Measurements from ENCODE around the gene PPL. TPM values are rescaled to one million over a fixed set of nuclear protein-coding genes. Genes with fewer than 3 reads are reported as not detected.
"Not testable (repeated sequence)": the region's sequence is repeated elsewhere in the genome, so short reads cannot be mapped to it uniquely, and the experiment has no call there.

Gene PPL
- total RNA-seq, 1 experiment from 2014 or later, result 28.5 TPM

DNA sequence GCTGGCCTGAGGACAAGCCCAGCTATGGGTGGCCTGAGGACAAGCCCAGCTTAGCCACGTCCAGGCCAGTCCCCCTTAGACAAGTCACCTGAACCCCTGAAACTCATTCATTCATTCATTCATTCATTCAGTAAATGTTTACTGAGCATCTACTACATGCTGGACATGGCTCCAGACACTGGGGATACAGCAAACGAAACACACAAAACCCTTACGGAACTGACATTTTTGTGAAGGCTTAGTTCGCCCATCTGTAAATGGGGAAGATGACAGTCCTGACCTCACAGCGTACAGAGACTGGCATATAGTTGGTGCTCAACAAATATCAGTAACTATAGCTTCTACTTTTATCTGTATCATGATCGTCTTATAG lies 37.5 kb downstream of the PPL start (continued):
- no peak for TF ChIP-seq TEAD1 (CRISPR knock-in tag; IDR thresholded peaks at IDR 0.05)

- peaks cover 6% of the 10 kb centered on the region for H3K9me3 Mint-ChIP-seq
- no peak for TF ChIP-seq ZBTB43 (CRISPR knock-in tag; IDR thresholded peaks at IDR 0.05)
- ATAC-seq (no peak), DNase-seq (ENCODE audit: low spot score) (no peak)
- no peak overlapping the region for H3K4me3 Mint-ChIP-seq
- H3K27ac Mint-ChIP-seq, result no peak overlapping the region
- no peaks in the 10 kb centered on the region for H3K4me1 Mint-ChIP-seq
- ChIA-PET CTCF (no interaction called here), POLR2A (no interaction called here)
- H3K27me3 Mint-ChIP-seq (ENCODE audit: low read depth), result no peaks in the 10 kb centered on the region
- peaks cover 32% of the 10 kb centered on the region for H3K36me3 Mint-ChIP-seq
Observed at GRCh38 chr16:4898811-4899473, 38.0 kb downstream of the PPL start.

- Mint-ChIP-seq H3K36me3 (peaks cover 32% of the 10 kb centered on the region), H3K4me3 (no peak overlapping the region), H3K4me1 (no peaks in the 10 kb centered on the region), H3K27ac (peak overlapping the region; percentile 60; the same call in 1 of the 2 replicates), H3K27me3 (ENCODE audit: low read depth) (no peaks in the 10 kb centered on the region), H3K9me3 (peaks cover 6% of the 10 kb centered on the region)
- ChIA-PET POLR2A (no interaction called here), CTCF (no interaction called here)
- no peak for DNase-seq (ENCODE audit: low spot score)
- no peak for TF ChIP-seq ZBTB21 (CRISPR knock-in tag; IDR thresholded peaks at IDR 0.05; ENCODE audit: borderline replicate concordance)
- TF ChIP-seq CDX4 (CRISPR knock-in tag; IDR thresholded peaks at IDR 0.05; ENCODE audit: borderline replicate concordance), result no peak
- TF ChIP-seq, protein P1, sequence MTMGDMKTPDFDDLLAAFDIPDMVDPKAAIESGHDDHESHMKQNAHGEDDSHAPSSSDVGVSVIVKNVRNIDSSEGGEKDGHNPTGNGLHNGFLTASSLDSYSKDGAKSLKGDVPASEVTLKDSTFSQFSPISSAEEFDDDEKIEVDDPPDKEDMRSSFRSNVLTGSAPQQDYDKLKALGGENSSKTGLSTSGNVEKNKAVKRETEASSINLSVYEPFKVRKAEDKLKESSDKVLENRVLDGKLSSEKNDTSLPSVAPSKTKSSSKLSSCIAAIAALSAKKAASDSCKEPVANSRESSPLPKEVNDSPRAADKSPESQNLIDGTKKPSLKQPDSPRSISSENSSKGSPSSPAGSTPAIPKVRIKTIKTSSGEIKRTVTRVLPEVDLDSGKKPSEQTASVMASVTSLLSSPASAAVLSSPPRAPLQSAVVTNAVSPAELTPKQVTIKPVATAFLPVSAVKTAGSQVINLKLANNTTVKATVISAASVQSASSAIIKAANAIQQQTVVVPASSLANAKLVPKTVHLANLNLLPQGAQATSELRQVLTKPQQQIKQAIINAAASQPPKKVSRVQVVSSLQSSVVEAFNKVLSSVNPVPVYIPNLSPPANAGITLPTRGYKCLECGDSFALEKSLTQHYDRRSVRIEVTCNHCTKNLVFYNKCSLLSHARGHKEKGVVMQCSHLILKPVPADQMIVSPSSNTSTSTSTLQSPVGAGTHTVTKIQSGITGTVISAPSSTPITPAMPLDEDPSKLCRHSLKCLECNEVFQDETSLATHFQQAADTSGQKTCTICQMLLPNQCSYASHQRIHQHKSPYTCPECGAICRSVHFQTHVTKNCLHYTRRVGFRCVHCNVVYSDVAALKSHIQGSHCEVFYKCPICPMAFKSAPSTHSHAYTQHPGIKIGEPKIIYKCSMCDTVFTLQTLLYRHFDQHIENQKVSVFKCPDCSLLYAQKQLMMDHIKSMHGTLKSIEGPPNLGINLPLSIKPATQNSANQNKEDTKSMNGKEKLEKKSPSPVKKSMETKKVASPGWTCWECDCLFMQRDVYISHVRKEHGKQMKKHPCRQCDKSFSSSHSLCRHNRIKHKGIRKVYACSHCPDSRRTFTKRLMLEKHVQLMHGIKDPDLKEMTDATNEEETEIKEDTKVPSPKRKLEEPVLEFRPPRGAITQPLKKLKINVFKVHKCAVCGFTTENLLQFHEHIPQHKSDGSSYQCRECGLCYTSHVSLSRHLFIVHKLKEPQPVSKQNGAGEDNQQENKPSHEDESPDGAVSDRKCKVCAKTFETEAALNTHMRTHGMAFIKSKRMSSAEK (CRISPR knock-in tag; IDR thresholded peaks at IDR 0.05; ENCODE audit: borderline replicate concordance), result no peak
- no peak for TF ChIP-seq ESRRA (CRISPR knock-in tag; IDR thresholded peaks at IDR 0.05; ENCODE audit: borderline replicate concordance)
- no peak for TF ChIP-seq CREB1 (CRISPR knock-in tag; IDR thresholded peaks at IDR 0.05)
- TF ChIP-seq, protein P2, sequence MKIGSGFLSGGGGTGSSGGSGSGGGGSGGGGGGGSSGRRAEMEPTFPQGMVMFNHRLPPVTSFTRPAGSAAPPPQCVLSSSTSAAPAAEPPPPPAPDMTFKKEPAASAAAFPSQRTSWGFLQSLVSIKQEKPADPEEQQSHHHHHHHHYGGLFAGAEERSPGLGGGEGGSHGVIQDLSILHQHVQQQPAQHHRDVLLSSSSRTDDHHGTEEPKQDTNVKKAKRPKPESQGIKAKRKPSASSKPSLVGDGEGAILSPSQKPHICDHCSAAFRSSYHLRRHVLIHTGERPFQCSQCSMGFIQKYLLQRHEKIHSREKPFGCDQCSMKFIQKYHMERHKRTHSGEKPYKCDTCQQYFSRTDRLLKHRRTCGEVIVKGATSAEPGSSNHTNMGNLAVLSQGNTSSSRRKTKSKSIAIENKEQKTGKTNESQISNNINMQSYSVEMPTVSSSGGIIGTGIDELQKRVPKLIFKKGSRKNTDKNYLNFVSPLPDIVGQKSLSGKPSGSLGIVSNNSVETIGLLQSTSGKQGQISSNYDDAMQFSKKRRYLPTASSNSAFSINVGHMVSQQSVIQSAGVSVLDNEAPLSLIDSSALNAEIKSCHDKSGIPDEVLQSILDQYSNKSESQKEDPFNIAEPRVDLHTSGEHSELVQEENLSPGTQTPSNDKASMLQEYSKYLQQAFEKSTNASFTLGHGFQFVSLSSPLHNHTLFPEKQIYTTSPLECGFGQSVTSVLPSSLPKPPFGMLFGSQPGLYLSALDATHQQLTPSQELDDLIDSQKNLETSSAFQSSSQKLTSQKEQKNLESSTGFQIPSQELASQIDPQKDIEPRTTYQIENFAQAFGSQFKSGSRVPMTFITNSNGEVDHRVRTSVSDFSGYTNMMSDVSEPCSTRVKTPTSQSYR (CRISPR knock-in tag; IDR thresholded peaks at IDR 0.05), result no peak
- TF ChIP-seq, protein P3, sequence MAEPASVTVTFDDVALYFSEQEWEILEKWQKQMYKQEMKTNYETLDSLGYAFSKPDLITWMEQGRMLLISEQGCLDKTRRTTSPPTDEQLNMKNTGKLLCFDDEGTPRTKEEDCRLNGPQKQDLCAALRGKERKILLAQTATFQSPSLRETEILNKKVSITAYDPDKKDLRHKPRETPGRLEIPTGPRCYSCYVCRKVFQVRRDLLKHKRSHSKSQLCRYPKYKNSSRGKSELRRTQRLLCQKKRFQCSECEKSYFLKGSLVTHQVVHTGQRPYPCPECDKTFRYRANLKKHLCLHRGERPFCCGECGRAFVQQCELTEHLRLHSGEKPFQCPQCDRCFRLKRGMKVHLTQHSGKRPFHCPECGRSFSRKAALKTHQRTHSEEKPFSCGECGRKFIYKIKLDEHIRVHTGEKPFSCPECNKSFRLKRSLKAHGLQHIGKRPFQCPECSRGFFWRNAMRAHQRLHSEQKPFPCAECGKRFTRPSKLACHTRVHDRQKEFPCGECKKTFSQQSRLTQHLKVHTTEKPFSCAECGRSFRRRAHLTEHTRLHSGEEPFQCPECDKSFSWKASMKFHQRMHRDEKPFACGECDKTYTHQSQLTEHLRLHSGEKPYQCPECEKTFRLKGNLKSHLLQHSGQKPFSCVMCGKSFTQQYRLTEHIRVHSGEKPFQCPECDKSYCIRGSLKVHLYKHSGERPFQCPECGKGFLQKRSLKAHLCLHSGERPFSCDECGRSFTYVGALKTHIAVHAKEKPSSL (CRISPR knock-in tag; conservative IDR thresholded peaks at IDR 0.05), result no peak
- no peak for TF ChIP-seq ZNF263 (CRISPR knock-in tag; IDR thresholded peaks at IDR 0.05; ENCODE audit: low read depth)
- no peak for TF ChIP-seq IRF2 (CRISPR knock-in tag; IDR thresholded peaks at IDR 0.05; ENCODE audit: borderline replicate concordance, low read depth)
- no peak for TF ChIP-seq NR3C1 (CRISPR knock-in tag; conservative IDR thresholded peaks at IDR 0.05; ENCODE audit: low read depth)
- TF ChIP-seq NR2C2 (CRISPR knock-in tag; IDR thresholded peaks at IDR 0.05), result no peak
- no peak for TF ChIP-seq TP53 (CRISPR knock-in tag; IDR thresholded peaks at IDR 0.05)
- no peak for TF ChIP-seq GTF2I (CRISPR knock-in tag; conservative IDR thresholded peaks at IDR 0.05)
- TF ChIP-seq FOXJ3 (CRISPR knock-in tag; IDR thresholded peaks at IDR 0.05; ENCODE audit: borderline replicate concordance), result no peak
- TF ChIP-seq JUN (CRISPR knock-in tag; IDR thresholded peaks at IDR 0.05), result no peak
- no peak for TF ChIP-seq SMAD4 (CRISPR knock-in tag; IDR thresholded peaks at IDR 0.05)
- TF ChIP-seq JAZF1 (CRISPR knock-in tag; IDR thresholded peaks at IDR 0.05), result no peak
- no peak for ATAC-seq
Observed at GRCh38 chr16:4897328-4897727, 39.6 kb downstream of the PPL start.

DNA sequence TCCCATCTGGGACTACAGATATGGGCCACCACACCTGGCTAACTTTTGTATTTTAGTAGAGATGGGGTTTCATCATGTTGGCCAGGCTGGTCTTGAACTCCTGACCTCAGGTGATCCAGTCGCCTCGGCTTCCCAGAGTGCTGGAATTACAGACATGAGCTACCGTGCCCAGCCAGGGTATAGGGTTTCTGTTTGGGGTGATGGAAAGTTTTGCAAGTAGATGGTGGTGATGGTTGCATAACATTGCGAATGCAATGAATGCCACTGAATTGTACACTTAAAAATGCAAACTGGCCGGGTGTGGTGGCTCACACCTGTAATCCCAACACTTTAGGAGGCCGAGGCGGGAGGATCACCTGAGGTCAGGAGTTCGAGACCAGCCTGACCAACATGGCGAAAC lies 40.2 kb downstream of the PPL start:
- H3K36me3 Mint-ChIP-seq, result peaks cover 32% of the 10 kb centered on the region
- CTCF ChIA-PET; ATAC-seq; POLR2A ChIA-PET; H3K27ac Mint-ChIP-seq; H3K27me3 Mint-ChIP-seq (ENCODE audit: low read depth); H3K9me3 Mint-ChIP-seq; DNase-seq (ENCODE audit: low spot score); H3K4me3 Mint-ChIP-seq; H3K4me1 Mint-ChIP-seq: not testable (repeated sequence)
